Left kidney (tissue), 8 donors: ENCODE measurements around the gene ARHGDIA. TPM values are rescaled to one million over a fixed set of nuclear protein-coding genes. Genes with fewer than 3 reads are reported as not detected.
A peak's percentile ranks its signal among the peaks of the same experiment; 100 is the strongest.
"Not testable (repeated sequence)": the region's sequence is repeated elsewhere in the genome, so short reads cannot be mapped to it uniquely, and the experiment has no call there.

ENCODE experiments used
- DNase-seq: peaks from one replicate; pipeline ENCODE4 v3.0.0-alpha.2; 2013
- long read RNA-seq, 8 donors: transcript quantifications; one replicate each; lab custom pipeline, GENCODE V29; 2026
- polyA plus RNA-seq: library from polyadenylated mRNA; unstranded; fragments of 120-200 nt; gene quantifications from one replicate; pipeline ENCODE4 v1.2.1, GENCODE V29; 2013; ENCODE audit not compliant: insufficient read length

ARHGDIA gene
- 149 TPM for polyA plus RNA-seq
- long read RNA-seq, donor 1, transcript ARHGDIA-214 (2 exons, 351 nt), result minor isoform, 6 of 92 reads
- long read RNA-seq, donor 1, transcript ARHGDIA-207 (5 exons, 1,201 nt), result minor isoform, 11 of 92 reads
- long read RNA-seq, donor 1, transcript ARHGDIA-201 (6 exons, 1,906 nt), result major isoform, 51 of 92 reads
- long read RNA-seq, donor 1, partial matches to known transcripts, result 16 of 92 reads
- long read RNA-seq, donor 1, other reads (novel, unspliced or antisense), result 0 of 92 reads
- long read RNA-seq, donor 2, transcript ARHGDIA-207 (5 exons, 1,201 nt), result minor isoform, 6 of 61 reads
- long read RNA-seq, donor 2, transcript ARHGDIA-201 (6 exons, 1,906 nt), result major isoform, 40 of 61 reads
- long read RNA-seq, donor 2, partial matches to known transcripts, result 8 of 61 reads
- long read RNA-seq, donor 2, other reads (novel, unspliced or antisense), result 0 of 61 reads
- long read RNA-seq, donor 3, transcript ARHGDIA-201 (6 exons, 1,906 nt), result major isoform, 33 of 51 reads
- long read RNA-seq, donor 3, partial matches to known transcripts, result 6 of 51 reads
- long read RNA-seq, donor 3, other reads (novel, unspliced or antisense), result 0 of 51 reads
- long read RNA-seq, donor 4, partial matches to known transcripts, result 0 of 2 reads
- long read RNA-seq, donor 4, other reads (novel, unspliced or antisense), result 0 of 2 reads
- long read RNA-seq, donor 5, transcript ARHGDIA-207 (5 exons, 1,201 nt), result minor isoform, 9 of 70 reads
- long read RNA-seq, donor 5, transcript ARHGDIA-201 (6 exons, 1,906 nt), result major isoform, 50 of 70 reads
- long read RNA-seq, donor 5, partial matches to known transcripts, result 0 of 70 reads
- long read RNA-seq, donor 5, other reads (novel, unspliced or antisense), result 0 of 70 reads
- long read RNA-seq, donor 6, transcript ARHGDIA-207 (5 exons, 1,201 nt), result minor isoform, 9 of 72 reads
- long read RNA-seq, donor 6, transcript ARHGDIA-201 (6 exons, 1,906 nt), result major isoform, 44 of 72 reads
- long read RNA-seq, donor 6, partial matches to known transcripts, result 15 of 72 reads
- long read RNA-seq, donor 6, other reads (novel, unspliced or antisense), result 0 of 72 reads
- long read RNA-seq, donor 7, transcript ARHGDIA-216 (3 exons, 622 nt), result minor isoform, 6 of 96 reads
- long read RNA-seq, donor 7, transcript ARHGDIA-201 (6 exons, 1,906 nt), result major isoform, 51 of 96 reads
- long read RNA-seq, donor 7, transcript ARHGDIA-207 (5 exons, 1,201 nt), result minor isoform, 14 of 96 reads
- long read RNA-seq, donor 7, partial matches to known transcripts, result 14 of 96 reads
- long read RNA-seq, donor 7, other reads (novel, unspliced or antisense), result 0 of 96 reads
- long read RNA-seq, donor 8, transcript ARHGDIA-201 (6 exons, 1,906 nt), result major isoform, 16 of 22 reads
- long read RNA-seq, donor 8, transcript ARHGDIA-207 (5 exons, 1,201 nt), result minor isoform, 5 of 22 reads
- long read RNA-seq, donor 8, partial matches to known transcripts, result 0 of 22 reads
- long read RNA-seq, donor 8, other reads (novel, unspliced or antisense), result 0 of 22 reads

DNA sequence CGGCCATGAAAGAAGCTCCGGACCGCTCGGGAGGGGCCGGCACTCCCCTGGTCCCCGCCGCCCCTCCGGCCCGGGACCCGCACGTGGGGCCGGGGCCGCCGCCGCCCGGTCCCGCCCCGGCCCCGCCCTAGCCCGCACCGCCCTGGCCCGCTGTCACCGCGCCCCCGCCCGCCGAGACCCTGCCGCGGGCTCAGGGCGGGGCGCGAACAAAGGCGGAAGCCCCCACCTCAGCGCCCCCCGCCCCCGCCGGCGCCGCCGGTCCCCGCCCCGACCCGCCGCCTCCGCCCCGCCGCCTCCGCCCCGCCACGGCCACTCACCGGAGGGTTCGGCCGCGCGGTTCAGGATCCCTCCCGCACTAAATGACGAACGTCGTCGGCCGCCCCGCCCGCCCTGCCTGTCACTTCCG is at the start of gene ARHGDIA:
Gene ARHGDIA, minus strand, starts transcription at position 357 of the 406 bp plus-strand sequence. CDS start 1,407 bp downstream, outside the sequence.
- DNase-seq, result no peak

DNA sequence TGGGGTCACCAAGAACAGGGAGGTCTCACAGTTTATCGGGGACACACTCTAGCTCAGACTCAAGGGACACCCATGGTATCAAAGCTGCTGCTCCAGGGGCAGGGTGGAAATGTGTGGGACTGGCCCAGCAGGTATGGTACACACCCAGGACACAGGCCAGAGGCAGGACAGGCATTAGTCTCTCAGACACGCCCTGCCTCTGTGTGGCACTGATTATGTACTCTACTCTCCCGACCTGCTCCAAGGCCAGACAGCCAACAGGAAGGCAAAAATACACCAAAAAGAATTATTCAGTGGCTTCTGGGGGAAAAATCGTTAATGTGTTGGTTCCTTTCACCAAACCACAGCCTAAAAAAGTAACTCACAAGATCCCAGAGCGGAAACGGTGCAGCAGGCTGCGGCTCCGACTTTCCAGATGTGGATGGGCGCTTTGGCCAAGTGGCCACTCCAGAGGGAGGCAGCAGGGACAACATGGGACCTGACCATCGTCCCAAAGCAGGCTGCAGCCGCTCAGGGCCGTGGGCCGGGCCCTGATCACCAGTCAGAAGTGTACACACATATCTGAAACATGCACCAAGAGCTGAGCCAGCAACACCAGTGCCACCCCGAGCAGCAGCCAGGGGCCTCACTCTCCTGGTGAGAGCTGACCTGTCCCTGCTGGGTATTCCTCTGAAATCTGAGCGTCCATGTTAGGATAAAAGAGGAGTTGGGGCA is 47.9 kb upstream of the ARHGDIA start:
- no peak for DNase-seq

DNA sequence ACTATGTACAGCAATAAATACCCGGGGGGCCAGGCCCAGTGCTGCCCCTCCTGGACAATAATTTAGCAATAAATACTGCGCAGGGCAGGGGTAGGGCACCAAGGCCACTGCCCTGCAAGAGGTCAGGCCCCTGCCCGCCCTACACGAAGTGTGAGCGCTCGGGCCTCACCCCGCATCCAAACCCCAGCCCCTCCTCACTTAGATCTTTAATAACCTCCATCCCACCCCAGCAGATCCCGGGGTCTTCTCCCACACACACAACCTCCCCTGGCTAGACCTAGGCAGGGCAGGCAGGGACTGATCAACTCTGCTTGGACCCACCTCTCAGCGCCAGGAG is 47.2 kb upstream of the ARHGDIA start:
- DNase-seq, result not testable (repeated sequence)

- DNase-seq, result peak; percentile 69
Observed at GRCh38 chr17:81917565-81918332, 46.6 kb upstream of the ARHGDIA start, which contains the start of gene SIRT7. Gene SIRT7 (minus strand): TSS chr17:81918176. CDS start chr17:81918131, 45 bp downstream.

GRCh38 chr17:81916234-81917001 is 45.3 kb upstream of the ARHGDIA start:
- no peak for DNase-seq

GRCh38 chr17:81915331-81915730 is 44.2 kb upstream of the ARHGDIA start:
- DNase-seq, result no peak

- DNase-seq, result no peak
Observed at GRCh38 chr17:81914103-81914850, 43.1 kb upstream of the ARHGDIA start.

DNA sequence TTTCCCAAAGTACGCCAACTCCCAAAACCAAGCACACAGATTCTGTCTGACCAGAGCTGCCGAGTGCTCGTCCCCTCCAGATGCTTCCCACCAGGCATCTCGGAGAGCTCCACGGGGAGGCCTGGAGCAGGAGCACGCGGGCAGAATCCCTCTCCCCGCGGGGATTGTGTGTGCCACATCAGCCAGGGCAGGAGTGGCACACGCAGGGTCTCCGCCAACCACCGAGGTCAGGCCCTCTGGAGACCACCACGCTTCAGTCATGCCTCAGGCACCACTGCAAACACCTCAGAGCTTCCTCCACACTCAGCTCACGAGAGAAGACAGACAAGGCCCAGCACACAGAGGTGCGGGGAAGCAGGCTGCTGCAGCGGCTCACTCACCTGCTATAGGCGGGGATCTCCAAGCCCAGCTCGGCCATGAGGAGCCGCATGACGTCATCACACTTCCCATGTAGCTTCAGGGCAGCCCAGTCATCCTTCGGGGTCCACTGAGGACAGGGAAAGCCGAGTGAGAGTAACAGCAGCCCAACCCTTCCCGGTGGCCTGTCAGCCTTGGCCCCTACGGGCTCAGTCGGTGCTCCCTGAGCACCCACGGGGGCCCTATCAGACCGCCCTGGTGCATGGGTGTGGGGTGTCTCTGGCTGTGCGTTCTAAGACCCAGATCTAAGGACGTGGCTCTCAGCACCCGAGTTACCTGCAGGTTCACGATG is 42.4 kb upstream of the ARHGDIA start:
- DNase-seq, result no peak

DNA sequence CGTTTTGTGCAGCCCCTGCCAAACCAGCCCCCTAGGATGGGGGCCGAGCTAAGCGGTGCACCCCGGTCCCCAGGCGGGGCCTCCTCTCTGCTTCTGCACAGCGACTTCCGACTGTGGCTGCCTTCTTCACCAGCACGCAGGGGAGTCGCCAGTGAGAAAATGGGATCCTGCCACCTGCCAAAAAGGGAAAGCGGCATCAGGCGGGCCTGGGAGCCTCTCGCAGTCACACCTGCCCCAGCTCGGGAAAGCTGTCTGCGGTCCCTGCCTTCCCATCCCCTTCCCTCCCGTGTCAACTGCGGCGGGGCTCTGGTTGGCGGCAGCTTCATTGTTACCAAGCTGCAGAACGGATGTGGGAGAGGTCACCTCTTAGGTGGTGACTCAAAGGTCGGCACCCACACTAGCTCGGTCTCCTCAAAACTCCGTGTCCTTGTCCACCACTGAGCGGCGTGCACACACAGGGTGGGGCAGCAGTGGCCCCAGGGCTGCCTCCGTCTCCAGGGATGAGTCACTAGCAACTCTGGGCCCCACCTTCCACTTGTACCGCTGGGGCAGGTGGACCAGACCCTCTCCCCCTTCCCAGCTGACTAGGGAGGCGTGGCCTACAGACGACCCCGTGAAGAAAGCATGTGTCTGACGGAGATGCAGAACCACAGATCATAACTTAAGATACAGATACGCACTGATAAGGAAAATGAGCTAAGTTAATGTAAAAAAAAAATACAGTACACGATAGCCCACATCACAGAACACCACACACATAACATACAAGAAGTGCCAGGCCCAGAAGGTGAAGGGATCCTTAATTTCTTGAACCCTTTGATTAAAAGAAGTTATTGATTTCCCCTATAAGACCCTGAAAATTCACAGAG is 41.5 kb upstream of the ARHGDIA start:
- no peak for DNase-seq

DNA sequence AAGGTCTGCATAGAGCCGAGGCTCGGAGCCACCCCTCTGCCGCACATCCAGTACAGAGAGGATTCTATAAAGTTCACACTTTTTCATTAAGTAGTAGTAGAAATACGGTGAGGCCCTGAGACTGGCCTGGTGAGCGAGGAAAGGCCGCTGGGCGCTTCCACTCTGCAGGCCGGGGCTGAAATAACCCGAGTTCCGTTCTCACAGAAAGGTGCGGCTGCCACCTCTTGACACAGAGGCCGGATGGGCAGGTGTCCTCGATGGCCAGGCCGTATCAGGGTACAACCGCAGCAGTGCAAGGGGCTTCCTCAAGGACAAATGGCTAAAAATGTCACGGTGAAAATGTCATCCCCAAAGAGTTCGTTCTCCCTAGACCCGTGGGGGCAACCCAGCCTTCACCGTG is 40.8 kb upstream of the ARHGDIA start:
- DNase-seq, result no peak

GRCh38 chr17:81911277-81911961 is 40.3 kb upstream of the ARHGDIA start, which contains the start of gene PCYT2:
Gene PCYT2 (minus strand): TSS chr17:81911399. CDS start chr17:81911355, 44 bp downstream.
- peak; percentile 84 for DNase-seq

- DNase-seq, result no peak
Observed at GRCh38 chr17:81910840-81911276, 39.7 kb upstream of the ARHGDIA start.

- DNase-seq, result no peak
Observed at GRCh38 chr17:81909966-81910839, 39.1 kb upstream of the ARHGDIA start.

DNA sequence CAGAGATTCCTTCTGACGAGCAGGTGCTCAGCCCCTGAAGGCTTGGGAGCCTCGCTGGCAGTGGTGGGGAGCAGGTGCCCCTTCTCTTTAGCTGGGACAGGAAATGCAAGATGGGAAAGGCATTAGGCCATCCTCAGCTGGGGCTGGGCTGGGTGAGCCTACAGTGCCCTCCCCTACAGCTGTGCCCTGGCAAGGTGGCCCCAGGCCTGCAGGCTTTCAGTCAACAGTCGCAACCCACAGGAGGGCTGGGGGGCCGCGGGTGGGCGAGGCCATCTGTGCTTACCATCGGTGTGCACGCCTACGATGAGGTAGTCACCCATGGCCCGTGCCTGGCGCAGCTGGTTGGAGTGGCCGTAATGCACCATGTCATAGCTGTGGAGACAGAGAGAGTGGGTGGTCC is 38.1 kb upstream of the ARHGDIA start:
- DNase-seq, result no peak

GRCh38 chr17:81908793-81909192 is 37.7 kb upstream of the ARHGDIA start:
- no peak for DNase-seq
